ENCODE data around the gene WNT2. TPM values are rescaled to one million over a fixed set of nuclear protein-coding genes. Genes with fewer than 3 reads are reported as not detected.
"Not testable (repeated sequence)": the region's sequence is repeated elsewhere in the genome, so short reads cannot be mapped to it uniquely, and the experiment has no call there.

WNT2 gene
- total RNA-seq, 1 donor from 2014 or later: 0.35 TPM

DNA sequence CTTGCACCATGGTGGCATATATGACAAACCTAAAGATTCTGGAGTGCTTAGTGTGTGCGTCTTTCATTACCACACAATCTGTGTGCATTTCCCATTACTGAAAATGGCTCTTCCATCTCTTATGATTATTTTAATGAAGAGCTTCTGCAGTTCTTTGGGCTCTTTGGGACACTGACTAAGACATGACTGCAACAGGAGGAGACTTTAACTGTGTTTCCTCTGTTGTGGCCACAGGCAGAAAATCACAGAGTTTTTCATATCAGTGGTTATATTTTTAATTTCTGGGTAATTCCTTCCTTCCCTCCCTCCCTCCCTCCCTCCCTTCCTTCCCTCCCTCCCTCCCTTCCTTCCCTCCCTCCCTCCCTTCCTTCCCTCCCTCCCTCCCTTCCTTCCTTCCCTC, 58.1 kb downstream of the WNT2 start:
- no peak for DNase-seq (ENCODE audit: low read depth)

- no peak for DNase-seq (ENCODE audit: low read depth)
Observed at GRCh38 chr7:117262546-117262945, 60.3 kb downstream of the WNT2 start.

DNA sequence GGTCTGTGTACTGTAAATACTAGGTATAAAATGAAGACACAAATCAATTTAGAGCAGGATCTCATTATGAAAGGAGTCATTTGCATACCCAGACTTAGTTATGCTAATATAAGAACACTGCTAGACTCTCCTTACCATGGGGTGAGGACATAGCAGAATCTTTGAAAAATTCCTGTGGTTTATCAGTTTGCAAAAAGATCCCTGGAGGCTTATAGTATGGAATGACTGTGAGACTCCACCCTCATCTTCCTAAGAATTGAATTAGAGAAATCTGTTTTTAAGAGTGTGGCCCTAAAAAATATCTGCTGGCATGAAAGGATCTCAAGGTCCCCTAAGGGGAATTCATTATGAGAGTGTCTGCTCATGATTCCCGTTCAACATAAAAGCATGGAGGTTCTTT, 63.2 kb downstream of the WNT2 start:
- peak; percentile 6 for DNase-seq (ENCODE audit: low read depth)

DNA sequence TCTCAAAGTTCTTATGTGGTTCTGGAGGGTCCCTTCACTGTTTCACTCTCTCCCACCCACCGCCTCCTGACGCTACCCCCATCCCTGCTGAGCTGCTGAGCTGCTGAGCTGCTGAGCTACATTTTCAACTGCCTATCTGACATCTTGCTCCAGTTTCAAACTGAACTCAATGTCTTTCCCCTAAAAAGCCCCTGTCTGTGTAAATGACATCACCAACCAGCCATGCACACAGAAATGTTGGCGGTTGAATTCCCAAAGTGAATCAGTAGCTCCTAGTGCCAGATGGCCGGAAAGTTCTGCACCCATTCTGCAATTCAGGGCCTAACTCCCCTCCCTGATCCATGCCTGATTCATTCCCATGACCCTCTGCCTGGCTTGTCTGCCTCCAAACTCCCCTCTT, 71.2 kb downstream of the WNT2 start:
- peak; percentile 67 for DNase-seq (ENCODE audit: low read depth)

DNA sequence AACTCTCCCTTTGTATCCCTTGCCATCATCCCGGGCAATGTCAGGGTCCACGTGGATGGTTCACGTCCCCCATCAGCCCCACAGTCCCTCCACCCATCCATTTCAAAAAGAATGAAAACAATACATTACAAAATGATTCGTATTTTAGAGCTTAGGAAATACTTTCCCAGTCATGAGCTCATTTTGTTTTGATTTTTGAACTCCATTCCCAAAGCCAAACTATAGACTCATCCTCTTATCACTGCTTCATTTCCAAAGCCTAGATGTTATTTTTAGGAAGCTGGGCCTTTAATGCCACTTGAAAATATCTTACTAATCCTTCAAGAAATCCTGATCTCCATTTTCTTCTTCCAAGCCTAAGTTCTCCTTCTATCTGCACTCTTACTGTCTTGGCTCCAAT, 72.1 kb downstream of the WNT2 start:
- no peak for DNase-seq (ENCODE audit: low read depth)

GRCh38 chr7:117250245-117250644, 72.6 kb downstream of the WNT2 start:
- no peak for DNase-seq (ENCODE audit: low read depth)

DNA sequence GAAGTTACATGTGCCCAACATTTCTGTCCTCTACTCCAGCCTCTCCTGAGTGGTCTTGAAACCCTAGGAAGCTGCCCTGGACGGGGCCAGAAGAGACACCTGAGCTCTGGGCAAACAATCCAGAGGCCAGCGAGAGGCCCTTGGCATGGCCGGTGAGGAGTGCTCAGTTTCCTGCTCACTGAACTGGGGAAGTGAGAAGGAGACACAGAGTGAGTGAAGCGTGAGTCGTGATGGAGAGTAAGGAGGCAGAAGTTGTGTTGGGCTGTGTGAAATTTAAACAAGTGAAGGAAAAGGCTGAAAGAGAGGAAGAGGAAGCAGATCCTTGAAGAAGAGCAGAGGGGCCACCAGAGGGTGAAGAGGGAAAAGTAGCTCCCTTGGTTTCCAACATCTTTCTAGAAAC, 73.2 kb downstream of the WNT2 start:
- peak; percentile 23 for DNase-seq (ENCODE audit: low read depth)

DNA sequence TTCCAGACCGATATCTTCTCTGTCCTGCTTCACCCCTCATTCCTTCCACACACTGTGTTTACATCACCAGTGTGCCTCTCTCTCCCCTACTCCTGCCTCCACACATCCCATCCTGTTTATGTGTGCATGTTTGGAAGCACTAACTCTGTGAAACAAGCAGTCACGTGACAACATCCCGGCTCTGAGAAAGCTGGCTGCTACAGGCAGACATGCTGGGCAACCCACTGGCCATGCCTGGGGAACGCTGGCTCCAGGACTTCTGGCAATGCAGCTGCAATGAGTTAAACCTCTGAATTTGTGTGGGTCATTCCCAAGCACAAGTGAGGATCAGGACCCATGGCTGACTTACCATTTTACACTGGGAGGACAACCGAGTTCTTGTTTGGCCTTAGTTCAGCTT, 74.0 kb downstream of the WNT2 start:
- no peak for DNase-seq (ENCODE audit: low read depth)

DNA sequence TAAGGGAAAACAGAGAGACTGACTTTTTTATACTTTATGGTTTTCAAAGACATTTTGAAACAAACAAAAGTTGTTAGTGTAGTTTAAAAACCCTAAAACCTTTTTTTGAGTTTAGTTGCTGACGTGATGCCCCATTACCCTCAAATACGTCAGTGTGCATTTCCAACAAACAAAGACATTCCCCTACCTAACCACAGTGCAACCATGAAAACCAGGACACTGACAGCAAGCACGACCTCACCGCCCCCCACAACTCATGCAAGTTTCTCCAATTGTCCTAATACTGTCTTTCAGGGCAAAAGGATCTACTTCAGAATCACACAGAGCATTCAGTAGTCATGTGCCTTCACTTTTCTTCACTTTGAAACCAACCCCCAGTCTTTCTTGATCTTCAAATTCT, 75.0 kb downstream of the WNT2 start:
- DNase-seq (ENCODE audit: low read depth): peak; percentile 65

DNA sequence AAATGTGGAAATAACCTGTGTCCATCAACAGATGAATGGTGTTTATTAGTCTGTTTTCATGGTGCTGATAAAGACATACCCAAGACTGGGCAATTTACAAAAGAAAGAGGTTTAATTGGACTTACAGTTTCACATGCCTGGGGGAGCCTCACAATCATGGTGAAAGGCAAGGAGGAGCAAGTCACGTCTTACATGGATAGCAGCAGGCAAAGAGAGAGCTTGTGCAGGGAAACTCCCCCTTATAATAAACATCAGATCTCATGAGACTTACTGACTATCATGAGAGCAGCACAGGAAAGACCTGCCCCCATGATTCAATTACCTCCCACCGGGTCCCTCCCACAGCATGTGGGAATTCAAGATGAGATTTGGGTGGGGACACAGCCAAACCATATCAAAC, 77.2 kb downstream of the WNT2 start:
- not testable (repeated sequence) for DNase-seq (ENCODE audit: low read depth)

GRCh38 chr7:117243390-117243789, 79.5 kb downstream of the WNT2 start:
- DNase-seq (ENCODE audit: low read depth): no peak

DNA sequence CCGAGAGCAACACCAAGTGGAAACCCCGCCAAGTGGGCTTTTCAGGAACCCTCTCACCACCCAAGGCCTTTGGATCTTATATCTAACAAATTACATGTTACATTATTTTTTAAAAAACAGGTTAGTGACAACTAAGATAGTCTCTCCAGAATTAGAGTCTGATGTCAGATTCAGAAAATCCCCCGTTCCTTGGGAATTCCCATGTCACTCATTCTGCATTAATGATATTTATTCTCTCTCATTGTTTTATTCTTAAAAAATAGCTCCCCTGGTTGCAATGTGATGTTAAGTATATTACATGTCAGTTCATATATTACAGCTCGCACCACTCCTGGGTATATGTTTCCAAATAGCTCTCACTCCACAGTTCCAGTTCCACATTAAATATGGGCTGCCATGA, 81.8 kb downstream of the WNT2 start:
- DNase-seq (ENCODE audit: low read depth): no peak

DNA sequence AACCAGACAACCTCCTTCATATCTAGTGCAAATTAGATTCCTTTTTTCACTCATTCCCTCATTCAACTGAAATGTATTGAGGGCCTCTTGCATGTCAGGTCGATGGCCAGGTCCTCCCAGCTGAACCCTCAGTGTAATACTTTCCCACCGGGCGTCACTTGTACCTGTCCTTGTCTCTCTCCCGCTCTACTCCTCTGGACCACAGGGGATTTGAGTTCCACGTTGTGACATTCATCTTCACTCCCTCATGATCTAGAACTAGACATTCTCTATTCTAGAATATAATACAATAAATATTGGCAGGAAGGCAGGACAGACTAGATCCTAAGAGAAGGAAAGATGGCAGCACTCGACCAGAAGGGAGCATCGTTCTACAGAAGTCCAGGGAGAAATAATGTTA, 83.9 kb downstream of the WNT2 start:
- DNase-seq (ENCODE audit: low read depth): no peak

GRCh38 chr7:117238472-117238871, 84.4 kb downstream of the WNT2 start:
- DNase-seq (ENCODE audit: low read depth): no peak

DNA sequence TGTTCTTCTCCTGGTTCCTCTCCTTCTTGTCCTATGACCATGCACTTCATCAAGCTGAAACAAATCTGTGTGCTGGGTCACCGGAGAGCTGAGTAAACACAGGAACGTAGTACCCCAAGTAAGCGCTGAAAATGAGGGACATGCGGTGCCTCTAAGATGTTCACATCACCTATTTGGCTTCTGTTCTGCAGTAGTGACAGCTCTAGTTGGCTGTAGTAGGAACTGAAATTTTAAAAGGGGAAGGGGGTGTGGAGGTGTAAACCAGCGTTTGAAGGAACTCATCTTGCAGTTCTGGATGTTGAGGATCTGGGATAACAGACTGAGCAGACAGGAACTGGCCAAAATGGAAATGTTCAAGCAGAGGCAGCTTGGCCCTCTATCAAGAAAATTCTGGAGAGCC, 85.2 kb downstream of the WNT2 start:
- no peak for DNase-seq (ENCODE audit: low read depth)

DNA sequence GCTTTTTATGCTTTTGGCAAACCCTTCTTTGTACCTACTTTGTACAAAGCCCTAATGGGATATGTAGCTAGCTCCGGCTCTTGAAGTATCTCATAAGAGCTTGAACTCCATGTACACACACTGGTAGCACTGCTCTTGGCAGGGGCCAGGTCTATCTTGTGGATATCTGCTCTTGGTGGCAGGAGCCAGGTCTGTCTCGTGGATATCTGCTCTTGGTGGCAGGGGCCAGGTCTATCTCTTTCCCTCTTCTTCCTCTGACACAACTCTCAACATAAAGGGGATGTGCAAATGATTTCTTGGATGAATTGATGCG, 91.9 kb downstream of the WNT2 start:
- no peak for DNase-seq (ENCODE audit: low read depth)

GRCh38 chr7:117230276-117231046, 92.4 kb downstream of the WNT2 start:
- DNase-seq (ENCODE audit: low read depth): no peak

GRCh38 chr7:117229350-117229749, 93.5 kb downstream of the WNT2 start:
- DNase-seq (ENCODE audit: low read depth): no peak

DNA sequence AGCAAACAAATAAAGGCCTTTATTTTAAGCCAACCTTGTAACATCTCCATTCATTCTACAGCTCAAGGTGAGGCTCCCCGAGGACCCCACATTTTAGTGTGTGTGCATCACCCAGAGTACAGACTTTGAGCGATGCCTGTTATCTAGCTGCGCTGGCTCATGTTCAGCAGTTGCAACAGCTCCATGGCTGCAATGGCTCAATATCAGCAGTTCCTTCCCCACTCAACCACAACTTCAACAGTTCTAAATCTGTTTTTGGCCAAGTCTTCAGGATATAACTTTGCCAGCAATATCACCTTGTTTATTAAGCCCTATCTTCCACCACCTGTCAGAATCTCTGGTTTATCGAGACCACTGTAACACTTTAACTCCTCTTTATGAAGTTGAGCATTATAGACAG, 95.8 kb downstream of the WNT2 start:
- DNase-seq (ENCODE audit: low read depth): no peak

GRCh38 chr7:117225536-117225935, 97.3 kb downstream of the WNT2 start:
- DNase-seq (ENCODE audit: low read depth): no peak

All from renal cortical epithelial cell (primary cell).